ENCODE measurements around the gene ESRRB.
A peak's percentile ranks its signal among the peaks of the same experiment; 100 is the strongest.

ESRRB gene

DNA sequence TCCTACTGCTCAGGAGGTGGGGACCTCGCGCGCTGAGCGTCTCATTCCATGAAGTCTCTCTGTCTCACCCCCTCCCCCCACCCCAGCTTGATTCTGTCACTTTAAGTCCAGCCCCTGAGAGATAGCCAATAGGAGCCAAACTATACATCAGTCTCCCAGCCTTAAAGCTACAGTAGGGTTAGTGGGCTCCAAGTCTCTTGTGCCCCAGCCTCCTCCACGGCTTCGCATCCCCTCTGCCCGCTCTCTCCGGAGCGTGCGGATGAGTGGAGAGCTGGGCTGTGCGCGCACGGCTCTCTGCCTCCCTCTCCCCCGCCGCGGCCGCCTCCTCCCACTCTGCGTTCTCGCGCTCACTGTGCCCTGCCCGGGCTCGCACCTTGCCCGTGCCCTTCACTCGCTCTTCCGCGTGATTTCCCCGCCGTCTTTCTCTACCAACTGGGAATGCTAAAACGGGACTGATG lies at the start of gene ESRRB:
Gene ESRRB (plus strand): TSS at position 191 of the 458 bp plus-strand sequence. CDS start 265 bp downstream, at position 456.
- DNase-seq = no peak

DNA sequence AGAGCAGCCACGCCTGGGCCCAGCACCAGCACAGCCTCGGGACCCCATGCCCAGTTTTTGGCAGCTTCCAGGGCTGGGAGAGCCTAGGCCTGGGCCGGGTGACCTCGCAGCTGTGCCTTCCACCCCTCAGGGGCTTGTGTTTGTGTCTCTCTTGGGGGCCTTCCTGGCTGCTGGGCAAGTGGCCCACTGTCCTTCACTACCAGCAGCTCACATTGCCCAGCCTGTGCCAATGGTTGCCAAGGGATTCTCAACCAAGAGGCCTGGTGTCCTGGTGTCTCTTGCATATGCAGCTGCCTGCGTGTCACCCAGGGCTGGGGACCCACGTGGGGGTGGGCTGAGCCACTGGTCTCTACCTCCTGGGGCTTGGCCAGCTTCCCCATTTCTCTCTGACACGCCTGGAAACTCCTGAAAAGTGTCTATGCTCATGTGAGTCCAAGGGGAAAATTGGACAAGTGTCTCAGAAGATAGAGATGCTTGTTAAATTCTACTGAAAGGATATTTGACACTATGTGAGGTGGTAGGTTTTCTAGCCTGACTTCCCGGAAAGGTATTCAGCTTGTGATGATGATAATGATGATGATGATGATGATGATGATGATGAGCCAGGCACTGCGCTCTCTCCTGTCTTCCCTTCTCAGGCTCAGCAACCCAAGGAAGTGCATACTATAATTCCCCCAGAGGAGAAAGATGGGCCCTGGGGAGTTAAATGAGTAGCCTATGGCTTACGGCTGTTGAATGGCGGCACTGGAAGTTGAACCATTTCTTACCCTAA lies 48.8 kb upstream of the ESRRB start:
- DNase-seq = peak; percentile 25

DNA sequence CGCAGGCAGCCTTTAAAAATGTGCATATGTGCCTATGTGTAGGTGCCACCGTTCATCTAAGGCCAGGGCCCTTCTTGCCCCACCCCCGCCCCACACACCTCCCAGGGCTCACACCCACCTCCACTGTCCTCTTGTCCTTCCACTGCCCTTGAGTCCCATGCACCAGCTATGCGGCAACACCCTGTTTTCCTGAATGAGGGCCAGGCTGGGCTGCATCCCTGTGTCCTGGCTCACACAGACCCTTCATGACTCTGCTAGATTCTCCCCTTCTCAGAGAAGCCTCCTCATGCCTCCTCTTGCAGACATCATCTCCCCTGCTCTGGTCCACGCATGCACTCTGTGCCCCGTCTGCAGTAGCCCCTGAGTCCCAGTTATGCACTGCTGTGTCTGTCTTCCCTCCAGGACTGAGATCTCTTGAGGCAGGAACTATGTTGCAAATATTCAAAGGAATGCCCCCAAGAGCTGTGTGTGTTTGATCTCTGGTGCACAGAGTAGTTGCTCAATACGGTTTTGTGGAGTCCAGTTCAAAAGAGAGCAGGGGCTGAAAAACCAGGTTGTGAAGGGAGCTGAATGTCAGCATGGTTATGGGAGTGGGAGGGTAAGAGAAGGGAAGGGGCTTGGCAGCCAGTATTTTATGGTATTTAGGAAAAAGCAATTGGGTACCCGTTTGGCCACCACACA lies 47.3 kb upstream of the ESRRB start:
- DNase-seq = no peak

DNA sequence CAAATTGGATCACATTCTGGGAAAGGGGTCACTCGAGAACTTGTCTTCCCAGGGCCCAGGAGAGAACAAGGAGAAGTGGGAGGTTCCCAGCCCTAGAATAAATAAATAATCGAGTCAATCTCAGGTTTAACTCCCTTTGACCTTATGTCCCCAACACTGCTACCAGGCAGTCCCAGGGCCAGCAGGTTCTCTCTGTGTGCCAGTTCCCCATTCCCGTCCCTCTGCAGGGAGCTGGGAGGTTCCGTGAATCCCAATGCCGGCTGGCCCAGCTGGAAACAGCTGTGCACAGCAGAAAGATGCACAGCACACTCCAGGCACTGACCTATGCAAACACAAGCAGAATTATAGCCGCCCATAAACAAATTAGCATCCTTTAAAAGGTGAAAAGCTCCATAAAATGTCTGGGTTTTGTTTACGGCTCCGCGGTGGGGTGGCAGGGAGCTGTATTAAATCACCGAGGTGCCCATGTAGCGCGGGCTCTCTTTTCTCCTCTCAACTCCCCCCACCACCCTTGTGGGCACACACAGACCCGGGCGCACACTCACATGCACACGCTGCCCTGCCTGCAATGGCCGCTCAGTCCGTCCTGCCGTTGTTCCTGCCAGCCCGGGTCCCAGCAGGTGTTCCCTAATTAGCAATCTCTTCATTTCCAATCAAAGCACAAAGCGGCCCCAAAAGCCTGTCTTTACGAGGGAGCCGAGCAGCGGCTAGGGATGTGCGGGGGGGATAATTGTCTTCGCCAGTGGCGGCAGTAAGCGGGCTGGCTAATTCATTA lies 46.6 kb upstream of the ESRRB start:
- DNase-seq = peak; percentile 77

DNA sequence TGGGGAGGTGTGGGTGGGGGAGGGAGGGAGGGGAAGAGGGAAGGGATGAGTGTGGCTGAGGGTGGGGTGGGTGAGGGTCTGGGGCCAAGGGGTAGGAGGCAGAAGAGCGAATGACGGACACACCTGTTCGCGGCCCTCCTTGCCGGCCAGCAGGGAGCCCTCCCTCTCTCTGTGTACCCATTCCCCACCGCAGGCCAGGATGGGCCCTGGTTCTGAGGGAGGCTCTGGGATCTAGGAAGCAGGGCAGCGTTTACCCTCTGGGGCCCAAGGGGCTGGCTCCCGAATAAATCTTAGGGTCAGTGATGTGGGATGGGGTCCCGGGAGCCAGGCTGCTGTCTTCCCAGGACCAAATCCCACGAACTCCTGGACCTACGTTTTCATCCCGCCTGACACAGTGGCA lies 46.0 kb upstream of the ESRRB start:
- DNase-seq = no peak

DNA sequence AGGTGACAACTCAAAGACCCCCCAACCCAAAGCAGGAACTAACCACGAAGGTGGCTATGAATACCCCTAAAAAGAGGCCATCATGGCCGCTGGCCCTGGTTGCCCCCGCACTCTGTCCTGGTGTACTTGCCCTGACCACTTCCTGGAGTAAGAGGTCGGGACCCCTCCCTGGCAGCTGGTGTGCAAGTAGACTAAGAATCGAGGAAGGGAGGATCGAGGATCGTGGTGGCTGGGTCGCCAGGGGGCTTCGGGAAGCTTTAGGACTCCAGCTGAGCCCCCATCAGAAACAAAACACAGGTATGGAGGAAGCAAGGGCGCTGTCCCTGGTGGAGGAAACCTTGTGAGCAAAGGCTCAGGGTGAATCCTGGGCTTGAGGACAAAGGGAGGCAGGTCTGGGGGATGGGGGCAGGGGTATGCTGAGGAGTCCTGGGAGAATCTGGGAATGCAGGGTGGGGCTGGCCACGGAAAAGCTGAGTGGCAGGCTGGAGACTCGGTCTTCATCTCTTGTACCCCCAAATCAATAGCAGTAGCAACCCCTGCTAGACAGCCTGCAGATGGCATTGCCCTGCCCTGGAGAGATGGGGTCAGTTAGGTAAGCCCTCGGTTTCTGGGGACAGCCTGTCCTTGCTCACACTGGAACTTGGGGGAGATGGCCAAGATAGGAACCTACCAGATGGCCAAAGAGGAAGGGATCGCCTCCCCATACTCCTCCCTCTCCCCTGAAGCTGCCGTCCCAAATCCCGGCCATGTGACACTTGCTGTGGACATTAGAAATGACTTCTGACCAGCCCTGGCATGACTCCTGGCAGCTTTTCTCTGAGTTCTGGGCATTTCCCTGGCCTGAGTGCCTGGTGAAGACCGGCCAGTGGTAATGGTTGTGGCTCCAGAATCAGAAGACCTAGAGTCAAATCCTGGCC lies 45.3 kb upstream of the ESRRB start:
- DNase-seq = no peak

DNA sequence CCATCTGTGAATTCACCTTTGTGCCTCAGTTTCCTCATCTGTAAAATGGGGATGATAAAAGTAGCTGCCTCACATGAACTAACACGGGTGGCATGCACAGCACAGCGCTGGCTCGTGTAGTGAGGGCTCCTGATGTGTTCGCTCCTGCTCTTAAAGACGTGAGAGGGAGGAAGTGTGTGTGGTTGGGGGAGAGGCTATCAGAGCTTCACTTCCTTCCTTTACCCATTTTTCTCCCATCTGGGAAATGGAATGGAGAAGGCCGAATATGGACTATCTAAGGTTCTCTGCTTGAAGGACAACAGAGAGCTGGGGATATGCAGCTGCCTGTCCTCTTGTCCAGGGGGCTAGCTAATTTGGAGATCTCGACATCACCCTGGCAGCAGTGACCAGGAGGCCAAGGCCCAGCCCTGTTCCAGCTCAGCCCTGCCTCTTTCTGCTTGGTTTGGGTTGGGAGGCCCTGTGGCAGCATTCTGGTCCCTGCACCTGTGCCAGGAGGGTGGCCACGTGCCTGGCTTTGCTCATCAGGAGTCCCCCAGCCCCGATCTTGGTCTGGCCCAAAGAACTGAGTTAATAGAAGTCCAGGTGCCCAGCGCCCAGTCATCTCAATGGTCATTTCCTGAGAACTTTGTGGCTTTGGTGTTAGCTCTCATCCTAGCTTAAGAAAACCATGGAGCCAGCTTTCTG lies 44.5 kb upstream of the ESRRB start:
- DNase-seq = no peak

DNA sequence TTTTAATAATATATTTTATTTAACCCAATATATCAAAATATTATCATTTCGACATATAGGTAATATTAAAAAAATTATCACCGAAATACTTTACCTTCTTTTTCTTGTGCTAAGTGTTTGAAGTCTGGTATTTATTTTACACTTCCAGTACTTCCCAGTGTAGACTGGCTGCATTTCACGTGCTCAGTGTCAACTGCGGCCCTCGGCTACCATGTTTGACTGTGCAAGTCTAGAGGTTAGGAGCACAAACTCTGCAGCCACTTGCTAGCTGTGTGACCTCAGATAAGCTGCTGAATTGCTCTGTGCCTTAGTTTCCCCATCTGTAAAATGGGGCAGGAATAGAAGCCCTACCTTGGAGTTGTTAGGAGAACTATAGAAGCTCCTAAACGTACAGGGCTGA lies 42.3 kb upstream of the ESRRB start:
- no peak for DNase-seq

DNA sequence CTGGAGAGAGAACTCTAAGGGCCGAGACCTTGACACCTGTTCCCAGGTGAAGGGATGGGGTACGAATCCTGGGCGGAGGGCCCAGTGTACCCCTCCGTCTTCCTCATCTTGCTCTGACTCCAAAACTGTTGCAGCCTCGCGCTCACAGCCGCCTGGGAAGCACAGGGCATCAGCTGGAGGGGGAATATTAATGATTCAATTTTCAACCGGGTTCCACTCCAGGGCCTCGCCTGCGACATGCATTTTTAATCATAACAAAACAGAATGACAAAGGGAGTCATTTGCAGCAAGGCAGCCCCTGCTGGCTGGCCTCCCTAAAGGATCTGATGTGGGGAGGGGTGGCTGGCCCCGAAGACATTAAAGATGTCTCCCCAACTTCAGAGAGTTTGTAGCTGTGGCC lies 41.6 kb upstream of the ESRRB start:
- no peak for DNase-seq

DNA sequence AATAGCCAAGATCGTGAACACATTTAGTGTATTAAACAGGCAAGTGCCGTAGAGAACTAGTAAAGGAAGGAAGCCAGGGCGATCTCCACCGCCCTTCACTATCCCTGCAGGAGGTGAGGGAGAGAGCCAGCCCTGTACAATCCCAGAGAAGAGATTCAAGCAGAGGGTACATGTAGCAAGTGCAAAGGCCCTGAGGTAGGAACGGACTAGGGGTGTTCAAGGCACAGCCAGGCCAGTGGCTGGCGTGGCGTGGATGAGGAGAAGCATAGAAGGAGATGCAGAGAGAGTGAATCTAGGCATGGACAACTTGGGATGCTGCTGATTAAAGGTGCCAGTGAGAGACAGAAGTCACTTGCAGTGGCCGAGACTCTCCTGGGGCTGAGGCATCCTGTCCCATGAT lies 39.1 kb upstream of the ESRRB start:
- DNase-seq = no peak

DNA sequence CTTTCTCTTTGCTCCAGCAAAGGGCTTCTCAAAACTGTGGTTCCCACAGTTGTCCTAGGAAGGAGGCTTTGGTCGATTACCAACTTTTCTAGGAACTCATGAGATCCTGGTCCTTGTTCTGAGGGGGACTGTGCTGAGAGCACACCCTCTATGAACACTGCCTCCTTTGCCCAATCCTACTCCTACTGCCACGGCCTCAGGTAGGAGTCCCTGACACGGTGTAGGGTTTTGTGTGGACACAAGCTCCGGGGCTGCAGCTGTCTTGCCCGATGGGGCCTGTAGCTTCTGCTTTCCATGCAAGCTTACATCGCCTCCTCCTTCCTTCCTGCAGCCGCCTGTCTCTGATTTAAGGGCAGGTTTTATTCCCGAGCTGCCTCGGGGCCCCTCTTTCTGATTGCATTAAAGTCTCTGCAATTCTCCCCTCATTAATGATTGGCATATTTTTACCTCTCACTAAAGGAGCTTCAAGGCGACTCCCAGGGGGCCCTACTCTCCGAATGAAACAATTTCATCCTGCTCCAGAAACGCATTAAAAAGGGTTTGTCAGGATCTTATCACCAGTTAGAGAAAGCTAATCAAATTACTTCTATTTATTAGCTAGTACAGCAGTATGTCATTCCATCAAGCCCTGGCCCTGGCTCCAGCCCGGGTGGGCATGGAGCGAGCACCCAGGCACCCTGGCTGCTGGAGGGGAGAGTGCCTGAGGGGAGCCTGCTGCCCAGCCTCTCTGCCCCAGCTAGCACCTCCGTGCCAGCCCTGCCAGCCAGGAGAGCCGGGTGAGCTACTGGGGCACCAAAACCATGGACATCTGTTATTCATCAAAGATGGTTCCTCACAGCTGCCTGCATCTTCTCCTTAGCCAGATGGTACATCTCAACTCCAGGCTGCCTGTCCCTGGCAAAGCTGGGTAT lies 38.0 kb upstream of the ESRRB start:
- DNase-seq = no peak

DNA sequence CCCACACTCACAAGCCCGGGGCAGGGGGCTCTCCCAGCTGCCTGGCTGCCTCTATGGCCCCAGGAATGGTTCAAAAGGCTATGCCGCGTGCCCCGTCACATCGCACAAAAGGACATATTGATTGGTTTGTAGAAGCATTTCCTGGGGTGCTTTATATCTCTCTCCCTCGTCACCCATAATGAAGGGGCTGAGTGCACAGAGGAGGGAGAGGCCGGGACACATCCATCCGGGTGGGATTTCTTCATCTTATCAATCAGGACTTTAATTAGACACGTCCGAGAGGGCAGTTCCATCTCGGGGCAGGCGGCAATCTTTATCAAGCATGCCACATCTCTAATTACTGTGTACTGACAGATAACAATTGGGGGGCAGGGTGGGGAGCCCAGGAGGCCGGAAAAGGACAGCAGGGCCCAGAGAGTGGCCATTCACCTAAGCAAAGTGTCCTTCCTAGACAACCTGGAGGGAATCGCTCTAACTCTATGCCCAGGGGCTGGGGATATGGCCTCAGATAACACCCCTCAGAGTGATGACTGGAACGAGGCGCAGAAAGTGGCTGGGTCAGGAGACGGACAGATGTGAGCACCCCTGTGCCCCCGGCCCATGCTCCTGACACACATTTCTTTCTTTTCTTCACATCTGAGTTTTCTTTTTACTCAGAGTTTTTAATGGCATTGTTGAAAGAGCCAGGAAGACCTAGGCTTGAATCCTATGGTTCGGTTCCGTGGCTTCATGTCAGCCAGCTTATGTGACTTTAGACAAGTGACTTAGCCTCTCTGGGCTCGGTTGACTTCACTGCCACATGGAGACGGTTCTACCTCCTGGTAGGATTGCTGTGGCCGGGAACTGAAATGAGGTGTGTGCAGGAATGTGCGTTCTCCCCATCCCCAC lies 36.0 kb upstream of the ESRRB start:
- DNase-seq = no peak

DNA sequence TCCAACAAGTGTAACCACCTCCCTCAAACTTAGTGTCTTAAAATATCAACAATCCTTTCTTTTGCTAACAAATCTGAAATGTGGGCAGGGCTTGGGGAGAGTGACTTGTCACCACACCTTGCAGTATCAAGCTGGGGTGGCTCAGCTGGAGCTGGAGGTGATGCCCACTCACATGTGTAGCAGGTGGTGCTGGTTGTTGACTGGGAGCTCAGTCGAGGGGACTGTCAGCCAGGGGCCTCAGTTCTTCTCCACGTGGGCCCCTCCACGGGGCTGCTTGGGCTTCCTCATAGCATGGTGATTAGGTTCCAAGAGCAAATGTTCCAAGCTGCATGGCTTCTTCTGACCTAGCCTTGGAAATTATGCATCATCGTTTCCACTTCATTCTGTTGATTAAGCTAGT lies 32.6 kb upstream of the ESRRB start:
- no peak for DNase-seq

DNA sequence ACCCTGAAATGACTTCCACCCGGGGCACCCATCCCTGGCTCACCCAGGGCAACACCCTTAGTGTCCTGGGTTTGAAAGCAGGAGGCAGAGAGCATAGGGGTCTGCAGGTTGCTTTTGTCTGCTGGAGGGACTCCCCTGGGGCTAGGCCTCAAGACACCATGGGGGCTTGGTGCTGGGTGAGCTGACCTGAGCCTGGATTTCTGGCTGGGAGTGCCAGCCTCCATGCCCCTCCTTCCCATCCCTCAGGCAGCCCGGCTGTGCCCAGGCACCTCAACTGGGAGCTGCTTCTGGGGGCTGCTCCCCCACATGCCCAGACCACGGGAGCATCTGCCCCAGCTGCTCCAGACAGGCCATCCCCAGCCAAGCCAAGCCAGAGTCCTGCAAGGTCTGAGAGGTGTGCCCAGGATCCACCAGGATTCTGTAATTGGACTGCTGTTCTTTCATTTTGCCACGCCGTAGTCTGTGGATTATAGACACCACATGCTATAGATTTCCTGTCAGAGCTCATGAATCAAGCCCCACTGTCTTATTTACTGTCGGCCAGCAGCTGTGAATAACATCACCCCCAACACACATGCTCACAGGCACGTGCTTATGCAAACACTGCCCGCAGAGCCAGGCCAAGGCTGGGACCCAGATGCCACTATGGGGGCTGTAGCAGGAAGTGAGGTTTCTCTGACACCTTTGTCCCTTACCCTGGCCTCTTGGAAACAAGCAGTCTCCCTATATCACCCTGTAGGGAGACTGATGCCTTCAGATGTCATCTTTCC lies 29.4 kb upstream of the ESRRB start:
- peak; percentile 71 for DNase-seq

DNA sequence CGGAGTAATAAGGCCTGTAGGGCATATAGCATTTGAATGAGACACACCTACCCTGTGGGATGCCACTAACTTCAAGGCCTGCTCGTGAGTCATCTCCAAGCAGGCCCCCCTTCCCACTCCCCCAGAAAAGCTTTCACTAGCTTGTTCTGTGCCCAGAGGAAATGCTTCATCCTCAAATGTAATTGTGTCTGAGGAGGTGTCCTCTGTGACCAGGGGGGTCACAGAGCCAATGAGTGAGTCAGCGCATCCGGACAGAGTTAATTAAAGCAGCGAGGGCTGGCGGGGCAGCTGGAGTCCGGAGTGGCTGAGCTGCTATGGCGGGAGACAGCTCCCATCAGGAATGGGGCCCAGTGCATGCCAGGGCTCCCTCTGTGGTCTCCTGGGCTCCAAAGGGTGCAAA lies 27.0 kb upstream of the ESRRB start:
- DNase-seq = no peak

DNA sequence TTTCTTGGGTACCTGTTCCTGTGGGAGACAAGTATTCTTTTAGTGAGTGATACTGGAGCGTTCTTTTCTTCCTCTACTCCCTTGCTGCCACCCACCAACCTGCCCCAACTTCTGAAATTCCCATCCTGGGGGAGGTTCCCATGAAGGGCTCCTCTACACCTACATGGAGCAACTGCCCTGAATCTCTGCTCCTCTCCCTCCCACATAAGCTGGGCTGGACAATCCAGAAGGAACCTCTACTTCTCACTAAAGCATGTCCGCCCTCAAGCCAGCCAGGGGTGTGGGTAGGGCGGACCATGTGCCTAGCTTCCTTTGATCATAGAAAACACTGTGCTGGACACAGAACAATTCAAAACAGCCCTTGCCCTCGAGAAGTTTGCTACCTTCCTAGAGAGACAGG lies 25.9 kb upstream of the ESRRB start:
- DNase-seq = no peak

DNA sequence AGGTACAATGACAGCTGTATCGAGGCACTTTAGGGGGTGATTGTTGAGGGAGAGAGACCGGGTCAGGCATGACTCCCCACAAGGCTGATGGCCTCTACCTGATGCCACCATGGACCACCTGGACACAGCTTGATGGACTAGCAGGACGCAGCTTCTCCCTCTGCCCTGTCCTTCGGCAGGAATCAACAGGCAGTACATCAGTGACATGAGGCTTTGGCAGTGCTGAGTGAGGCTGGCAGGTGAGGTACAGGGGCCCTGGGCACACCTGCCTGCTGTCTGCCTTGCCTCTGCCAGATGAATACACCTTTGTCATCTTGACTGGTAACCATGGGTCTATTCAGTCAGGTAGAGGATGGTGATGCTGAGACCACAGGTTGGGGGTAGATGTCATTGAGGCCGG lies 25.3 kb upstream of the ESRRB start:
- no peak for DNase-seq

DNA sequence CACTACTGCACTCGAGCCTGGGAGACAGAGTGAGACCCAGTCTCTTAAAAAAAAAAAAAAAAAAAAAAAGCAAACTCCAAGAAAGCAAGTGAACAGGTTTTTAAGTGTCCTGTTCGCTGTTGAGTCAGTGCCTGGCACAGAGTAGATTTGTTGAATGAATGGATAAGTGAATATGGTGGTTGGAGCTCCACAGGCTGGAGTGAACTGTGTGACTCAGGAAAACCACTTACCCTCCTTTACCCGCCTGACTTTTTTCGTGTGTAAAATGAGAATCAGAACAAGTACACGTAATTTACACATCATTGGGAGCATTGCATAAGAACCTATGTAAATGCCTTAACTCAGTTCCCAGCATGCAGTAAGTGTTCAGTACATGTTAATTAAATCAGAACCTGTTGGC lies 24.0 kb upstream of the ESRRB start:
- no peak for DNase-seq

Data from COR-L47 (cell line).